H9 (cell line): ENCODE data around the gene NARS2. TPM values are rescaled to one million over a fixed set of nuclear protein-coding genes. Genes with fewer than 3 reads are reported as not detected.

Experiments
- DNase-seq: peaks from one replicate; pipeline ENCODE4 v3.0.0-alpha.2; 2017
- H2AFZ ChIP-seq: one replicate; pipeline ENCODE4 v1.6.1; 2013; ENCODE audit warnings: mild to moderate bottlenecking, low read length, control low read depth, moderate library complexity
- H2AK5ac ChIP-seq: 2 replicates; pipeline ENCODE4 v1.6.1; 2013; ENCODE audit warnings: low read length, control low read depth, mixed read lengths; ENCODE audit not compliant: insufficient read length
- H2BK120ac ChIP-seq: one replicate; pipeline ENCODE4 v1.6.1; 2013; ENCODE audit warnings: low read depth, mild to moderate bottlenecking, low read length, control low read depth, inconsistent platforms; ENCODE audit not compliant: poor library complexity, severe bottlenecking
- H2BK12ac ChIP-seq: 2 replicates; pipeline ENCODE4 v1.6.1; 2013; ENCODE audit warnings: low read length, control low read depth, mixed read lengths, low read depth; ENCODE audit not compliant: insufficient read length
- H2BK15ac ChIP-seq: 2 replicates; pipeline ENCODE4 v1.6.1; 2013; ENCODE audit warnings: low read depth, low read length, control low read depth
- H2BK20ac ChIP-seq: one replicate; pipeline ENCODE4 v1.6.1; 2013; ENCODE audit warnings: low read depth, mild to moderate bottlenecking, low read length, control low read depth, inconsistent platforms; ENCODE audit not compliant: poor library complexity, severe bottlenecking
- H2BK5ac ChIP-seq: 2 replicates; pipeline ENCODE4 v1.6.1; 2013; ENCODE audit warnings: low read length, control low read depth, mixed read lengths; ENCODE audit not compliant: insufficient read length
- H3K14ac ChIP-seq: 2 replicates; pipeline ENCODE4 v1.6.1; 2013; ENCODE audit warnings: low read length, control low read depth; ENCODE audit not compliant: insufficient read depth
- H3K18ac ChIP-seq: 2 replicates; pipeline ENCODE4 v1.6.1; 2013; ENCODE audit warnings: low read depth, mild to moderate bottlenecking, mixed read lengths, low read length, control low read depth; ENCODE audit not compliant: insufficient read length
- H3K23ac ChIP-seq: 2 replicates; pipeline ENCODE4 v1.6.1; 2013; ENCODE audit warnings: low read length, control low read depth, mixed read lengths, low read depth; ENCODE audit not compliant: insufficient read length
- H3K23me2 ChIP-seq: 2 replicates; pipeline ENCODE4 v1.6.1; 2013; ENCODE audit warnings: low read depth, mild to moderate bottlenecking, mixed read lengths, low read length, control low read depth; ENCODE audit not compliant: insufficient read length, poor library complexity, severe bottlenecking
- H3K27ac ChIP-seq: 2 replicates; pipeline ENCODE4 v1.5.1; 2013; ENCODE audit warnings: low read length, control low read depth, mixed read lengths, low read depth; ENCODE audit not compliant: insufficient read length
- H3K27me3 ChIP-seq: 2 replicates; pipeline ENCODE4 v1.6.1; 2013; ENCODE audit warnings: low read length, control low read depth, inconsistent platforms; ENCODE audit not compliant: insufficient read depth
- H3K4ac ChIP-seq: 2 replicates; pipeline ENCODE4 v1.6.1; 2013; ENCODE audit warnings: low read depth, mild to moderate bottlenecking, control low read depth, inconsistent platforms, low read length, moderate library complexity
- H3K4me1 ChIP-seq: 2 replicates; pipeline ENCODE4 v1.6.1; 2013; ENCODE audit warnings: low read length, control low read depth, inconsistent platforms; ENCODE audit not compliant: insufficient read depth
- H3K4me2 ChIP-seq: 2 replicates; pipeline ENCODE4 v1.6.1; 2013; ENCODE audit warnings: low read length, control low read depth, mixed read lengths; ENCODE audit not compliant: insufficient read length, insufficient read depth
- H3K56ac ChIP-seq: 2 replicates; pipeline ENCODE4 v1.6.1; 2013; ENCODE audit warnings: low read depth, mild to moderate bottlenecking, mixed read lengths, low read length, control low read depth; ENCODE audit not compliant: insufficient read length
- H3K79me1 ChIP-seq: 2 replicates; pipeline ENCODE4 v1.6.1; 2013; ENCODE audit warnings: low read depth, mild to moderate bottlenecking, moderate library complexity, low read length, control low read depth, inconsistent platforms; ENCODE audit not compliant: insufficient read depth, poor library complexity, severe bottlenecking
- H3K79me2 ChIP-seq: 2 replicates; pipeline ENCODE4 v1.6.1; 2013; ENCODE audit warnings: low read length, control low read depth, inconsistent platforms; ENCODE audit not compliant: insufficient read depth
- H3K9ac ChIP-seq: 2 replicates; pipeline ENCODE4 v1.6.1; 2013; ENCODE audit warnings: low read length, control low read depth, mixed read lengths; ENCODE audit not compliant: insufficient read length; ENCODE audit errors: extremely low read depth
- H3K9me3 ChIP-seq: one replicate; pipeline ENCODE4 v1.6.1; 2013; ENCODE audit warnings: low read depth, low read length, inconsistent platforms; ENCODE audit not compliant: control insufficient read depth
- H3T11ph ChIP-seq: one replicate; pipeline ENCODE4 v1.6.1; 2013; ENCODE audit warnings: mild to moderate bottlenecking, low read length, control low read depth, inconsistent platforms
- H4K20me1 ChIP-seq: one replicate; pipeline ENCODE4 v1.6.1; 2013; ENCODE audit not compliant: control insufficient read depth, insufficient read length, insufficient read depth
- H4K5ac ChIP-seq: 2 replicates; pipeline ENCODE4 v1.6.1; 2013; ENCODE audit warnings: low read depth, mild to moderate bottlenecking, mixed read lengths, low read length, control low read depth; ENCODE audit not compliant: insufficient read length
- H4K8ac ChIP-seq: replicated peaks from 2 replicates; pipeline ENCODE4 v1.6.1; 2013; ENCODE audit warnings: low read length, control low read depth, mixed read lengths, low read depth; ENCODE audit not compliant: insufficient read length
- H4K91ac ChIP-seq: 2 replicates; pipeline ENCODE4 v1.6.1; 2013; ENCODE audit warnings: low read depth, mild to moderate bottlenecking, moderate library complexity, mixed read lengths, low read length, control low read depth; ENCODE audit not compliant: insufficient read length
- H3K27ac Mint-ChIP-seq, 3 experiments: 2 replicates in 2 of 3; 3 replicates in 1 of 3; pipeline ENCODE4 v1.8.0; 2020 to 2021; ENCODE audit warnings: mixed read lengths in 3 of 3, mild to moderate bottlenecking in 1 of 3, moderate library complexity in 1 of 3
- H3K27me3 Mint-ChIP-seq: 2 replicates; pipeline ENCODE4 v1.8.0; 2021; ENCODE audit warnings: low read depth, mild to moderate bottlenecking, moderate library complexity, mixed read lengths
- H3K36me3 Mint-ChIP-seq, 3 experiments: 2 replicates in 2 of 3; 3 replicates in 1 of 3; pipeline ENCODE4 v1.8.0; 2020 to 2021; ENCODE audit warnings: low read depth in 3 of 3, mixed read lengths in 3 of 3; ENCODE audit not compliant: insufficient read depth in 1 of 3
- H3K4me1 Mint-ChIP-seq, 2 experiments: 2 replicates each; pipeline ENCODE4 v1.8.0; 2020; ENCODE audit warnings: mixed read lengths in 2 of 2
- H3K4me3 Mint-ChIP-seq, 2 experiments: 2 replicates in 1 of 2; 3 replicates in 1 of 2; pipeline ENCODE4 v1.8.0; 2020 to 2021; ENCODE audit warnings: mild to moderate bottlenecking in 2 of 2, mixed read lengths in 2 of 2, moderate library complexity in 1 of 2
- H3K9me3 Mint-ChIP-seq, 2 experiments: 2 replicates in 1 of 2; 3 replicates in 1 of 2; pipeline ENCODE4 v1.8.0; 2020; ENCODE audit warnings: mild to moderate bottlenecking in 2 of 2, mixed read lengths in 2 of 2, moderate library complexity in 1 of 2
- WGBS: extraction: QIAGEN DNeasy Blood & Tissue Kit; methylation state at CpG from one replicate; pipeline ENCODE4 v1.1.7; 2013; ENCODE audit warnings: missing lambda C conversion rate, low lambda C conversion rate, mixed read lengths; ENCODE audit not compliant: insufficient read length; ENCODE audit errors: extremely low coverage; 5-methylcytosine and 5-hydroxymethylcytosine counted together
- total RNA-seq: library from RNA; stranded (reverse); gene quantifications from 2 replicates; pipeline ENCODE4 v1.2.1, GENCODE V29; 2021
- TF ChIP-seq, protein P1 (sequence below): fragments of 200-600 bp; sonication (generic); conservative IDR thresholded peaks from 3 replicates; pipeline ENCODE4 v1.8.0; 2021; ENCODE audit warnings: antibody characterized with exemption, mild to moderate bottlenecking

The NARS2 gene
- total RNA-seq, 1 experiment from 2014 or later, result 29.7 TPM

DNA sequence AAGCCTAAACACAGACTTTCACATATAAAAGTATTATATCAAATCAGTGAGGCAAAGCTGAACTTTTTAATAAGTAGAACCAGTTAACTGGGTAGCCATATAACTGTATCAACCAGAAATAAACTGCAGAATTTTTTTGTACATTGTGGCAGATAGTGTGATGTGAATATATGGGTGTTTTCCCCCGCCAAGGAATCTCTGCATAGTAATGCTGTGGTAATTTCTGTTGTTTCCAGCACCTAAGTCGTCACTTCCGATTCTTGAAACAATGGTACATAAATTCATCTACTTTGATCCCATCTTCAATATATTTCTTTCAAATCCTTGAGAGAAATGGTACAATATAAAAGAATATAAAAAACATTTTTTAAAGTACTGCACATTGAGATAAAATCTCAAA is 39.6 kb downstream of the NARS2 start:
- H3K27me3 ChIP-seq, result no peaks in the 10 kb centered on the region
- H4K91ac ChIP-seq, result no peak overlapping the region
- H3K56ac ChIP-seq, result no peak overlapping the region
- H2BK120ac ChIP-seq, result no peak overlapping the region
- no peak overlapping the region for H2BK5ac ChIP-seq
- H3K23me2 ChIP-seq, result no peaks in the 10 kb centered on the region
- no peak overlapping the region for H3T11ph ChIP-seq
- TF ChIP-seq, protein P1, sequence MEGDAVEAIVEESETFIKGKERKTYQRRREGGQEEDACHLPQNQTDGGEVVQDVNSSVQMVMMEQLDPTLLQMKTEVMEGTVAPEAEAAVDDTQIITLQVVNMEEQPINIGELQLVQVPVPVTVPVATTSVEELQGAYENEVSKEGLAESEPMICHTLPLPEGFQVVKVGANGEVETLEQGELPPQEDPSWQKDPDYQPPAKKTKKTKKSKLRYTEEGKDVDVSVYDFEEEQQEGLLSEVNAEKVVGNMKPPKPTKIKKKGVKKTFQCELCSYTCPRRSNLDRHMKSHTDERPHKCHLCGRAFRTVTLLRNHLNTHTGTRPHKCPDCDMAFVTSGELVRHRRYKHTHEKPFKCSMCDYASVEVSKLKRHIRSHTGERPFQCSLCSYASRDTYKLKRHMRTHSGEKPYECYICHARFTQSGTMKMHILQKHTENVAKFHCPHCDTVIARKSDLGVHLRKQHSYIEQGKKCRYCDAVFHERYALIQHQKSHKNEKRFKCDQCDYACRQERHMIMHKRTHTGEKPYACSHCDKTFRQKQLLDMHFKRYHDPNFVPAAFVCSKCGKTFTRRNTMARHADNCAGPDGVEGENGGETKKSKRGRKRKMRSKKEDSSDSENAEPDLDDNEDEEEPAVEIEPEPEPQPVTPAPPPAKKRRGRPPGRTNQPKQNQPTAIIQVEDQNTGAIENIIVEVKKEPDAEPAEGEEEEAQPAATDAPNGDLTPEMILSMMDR, result no peak
- H2AFZ ChIP-seq, result no peak overlapping the region
- no peak overlapping the region for H2BK12ac ChIP-seq
- Mint-ChIP-seq H3K27ac (no peak overlapping the region), H3K9me3 (no peaks in the 10 kb centered on the region), H3K36me3 (peaks cover 10 to 20% (median 14%) of the 10 kb centered on the region in 3 experiments; a peak in 6 of 7 replicates), H3K4me3 (no peak overlapping the region), H3K27me3 (no peaks in the 10 kb centered on the region), H3K4me1 (no peaks in the 10 kb centered on the region; a peak in 1 of 4 replicates)
- H3K79me2 ChIP-seq, result no peaks in the 10 kb centered on the region
- H3K18ac ChIP-seq, result no peak overlapping the region
- H3K27ac ChIP-seq, result no peak overlapping the region
- H3K14ac ChIP-seq, result no peak overlapping the region
- no peaks in the 10 kb centered on the region for H3K9me3 ChIP-seq
- no peak overlapping the region for H4K5ac ChIP-seq
- H3K4ac ChIP-seq, result no peak overlapping the region
- no peak overlapping the region for H2BK20ac ChIP-seq
- no peaks in the 10 kb centered on the region for H3K79me1 ChIP-seq
- H4K20me1 ChIP-seq, result no peaks in the 10 kb centered on the region
- no peak overlapping the region for H2AK5ac ChIP-seq
- no peaks in the 10 kb centered on the region for H3K4me1 ChIP-seq
- no peak overlapping the region for H2BK15ac ChIP-seq
- no peak overlapping the region for H3K4me2 ChIP-seq
- no CpG with 5 or more reads among the region's 3 CpGs for WGBS
- H4K8ac ChIP-seq, result no peak overlapping the region
- no peak overlapping the region for H3K9ac ChIP-seq
- H3K23ac ChIP-seq, result no peak overlapping the region
- DNase-seq, result no peak
